Neural cell (in vitro differentiated cells): Measurements from ENCODE around the gene RAP1GDS1.

Experiments used
- CTCF ChIP-seq: fragments of 450-650 bp; IDR thresholded peaks from 2 replicates; pipeline ENCODE4 v1.5.1; 2014; ENCODE audit warnings: antibody characterized with exemption, mild to moderate bottlenecking, moderate library complexity; ENCODE audit not compliant: poor library complexity, severe bottlenecking
- EZH2 ChIP-seq: fragments of 200-600, 300-800 bp; shearing (Covaris generic), sonication (generic); IDR thresholded peaks from 2 replicates; pipeline ENCODE4 v1.6.1; 2014; ENCODE audit warnings: antibody characterized with exemption, low read length, borderline replicate concordance, mild to moderate bottlenecking; ENCODE audit not compliant: insufficient read depth, poor library complexity, severe bottlenecking
- POLR2AphosphoS5 ChIP-seq: IDR thresholded peaks from 2 replicates; pipeline ENCODE4 v1.6.1; 2012

- TF ChIP-seq CTCF (no peak), EZH2 (no peak), POLR2AphosphoS5 (no peak)
Observed at GRCh38 chr4:98222306-98222705, 38.9 kb upstream of the RAP1GDS1 start.
